Mucosa of descending colon (tissue), 3 donors: ENCODE measurements around the gene C1orf116. TPM values are rescaled to one million over a fixed set of nuclear protein-coding genes. Genes with fewer than 3 reads are reported as not detected.

Experiments used
- ATAC-seq: fragments of 200-7000 bp; cut with Tn5 transposase; one replicate; pipeline ENCODE4 v1.9.1; 2020; ENCODE audit warnings: mild to moderate bottlenecking, moderate library complexity
- DNase-seq, 3 donors: peaks; one replicate each; pipeline ENCODE4 v3.0.0-alpha.2; 2020
- H3K36me3 ChIP-seq: fragments of 200-600 bp; one replicate; pipeline ENCODE4 v1.8.0; 2021; ENCODE audit warnings: low read depth, mild to moderate bottlenecking
- H3K4me1 ChIP-seq: fragments of 200-600 bp; one replicate; pipeline ENCODE4 v1.8.0; 2021; ENCODE audit warnings: low read depth, mild to moderate bottlenecking
- H3K4me3 ChIP-seq: fragments of 200-600 bp; one replicate; pipeline ENCODE4 v1.8.0; 2021; ENCODE audit warnings: mild to moderate bottlenecking
- H3K9me3 ChIP-seq: fragments of 200-600 bp; one replicate; pipeline ENCODE4 v1.8.0; 2021; ENCODE audit warnings: mild to moderate bottlenecking
- CTCF ChIP-seq: fragments of 200-600 bp; IDR thresholded peaks from one replicate; pipeline ENCODE4 v1.8.0; 2022; ENCODE audit warnings: antibody characterized with exemption, mild to moderate bottlenecking
- intact Hi-C, 2 donors: fragments of 100-400 bp; cut with DNase I in 1 of 2; cut with micrococcal nuclease in 1 of 2; formaldehyde crosslinking; loops; one replicate each; pipeline versions ENCODE4 v1.11.0 to v1.11.1; 2022; cut with DNase I, micrococcal nuclease
- total RNA-seq, 3 donors: library from RNA; stranded (reverse); fragmentation: NEBNext Ultra II Directional in 2 of 3; extraction: Animal tissue kit (Norgen Biotek cat#: 25700) in 2 of 3; gene quantifications; one replicate each; pipeline versions ENCODE4 v1.2.1 to v1.2.4, GENCODE V29; 2021 to 2023
- donor health status: DM: no; HTN: no; CAD: no; lungs with moderate emphysema.
- donor health status: DM: no; HTN: no; CAD: no.
- donor health status: DM: no; HTN: yes; CAD: no.

Gene C1orf116
- total RNA-seq, 3 donors from 2014 or later, result 8.7 to 31.0 (median 25.4) TPM

- Histone ChIP-seq H3K4me1 (peaks cover 8% of the 10 kb centered on the region), H3K9me3 (no peaks in the 10 kb centered on the region), H3K4me3 (no peak overlapping the region), H3K36me3 (no peaks in the 10 kb centered on the region)
- DNase-seq (no peak), ATAC-seq (no peak)
- intact Hi-C loops, result no loop called here
- no peak for TF ChIP-seq CTCF
Measured at GRCh38 chr1:207015791-207016190, 16.8 kb downstream of the C1orf116 start.

- no peak overlapping the region for H3K4me3 ChIP-seq
Measured at GRCh38 chr1:207014728-207015127, 17.8 kb downstream of the C1orf116 start.

GRCh38 chr1:207013321-207014085, 19.1 kb downstream of the C1orf116 start:
- no peak for TF ChIP-seq CTCF

More at GRCh38 chr1:207014728-207015127, 17.8 kb downstream of the C1orf116 start:
- Histone ChIP-seq H3K36me3 (no peaks in the 10 kb centered on the region), H3K4me1 (peaks cover 9% of the 10 kb centered on the region), H3K9me3 (no peaks in the 10 kb centered on the region)
- intact Hi-C loops, result no loop called here
- no peak for ATAC-seq
- no peak for TF ChIP-seq CTCF
- DNase-seq, result no peak

GRCh38 chr1:207010726-207011125, 21.8 kb downstream of the C1orf116 start:
- TF ChIP-seq CTCF, result no peak
- intact Hi-C loops, result no loop called here
- ATAC-seq, result no peak

More at GRCh38 chr1:207013321-207014085, 19.1 kb downstream of the C1orf116 start:
- no peak for ATAC-seq
- intact Hi-C loops, result no loop called here
- peaks cover 16% of the 10 kb centered on the region for H3K4me1 ChIP-seq
- H3K36me3 ChIP-seq, result no peaks in the 10 kb centered on the region
- H3K9me3 ChIP-seq, result no peaks in the 10 kb centered on the region
- H3K4me3 ChIP-seq, result no peak overlapping the region
- DNase-seq, result no peak

GRCh38 chr1:207009945-207010344, 22.6 kb downstream of the C1orf116 start:
- no peaks in the 10 kb centered on the region for H3K36me3 ChIP-seq
- peaks cover 16% of the 10 kb centered on the region for H3K4me1 ChIP-seq
- ATAC-seq, result peak; percentile 62
- no peak overlapping the region for H3K4me3 ChIP-seq
- no peak for TF ChIP-seq CTCF
- no peaks in the 10 kb centered on the region for H3K9me3 ChIP-seq
- intact Hi-C loops, result no loop called here
- DNase-seq, result no peak

More at GRCh38 chr1:207010726-207011125, 21.8 kb downstream of the C1orf116 start:
- no peak overlapping the region for H3K4me3 ChIP-seq
- no peaks in the 10 kb centered on the region for H3K9me3 ChIP-seq
- no peak for DNase-seq
- H3K36me3 ChIP-seq, result no peaks in the 10 kb centered on the region
- H3K4me1 ChIP-seq, result peaks cover 16% of the 10 kb centered on the region
